Fibroblast of peridontal ligament (primary cell): Measurements from ENCODE around the gene PRSS57.

Experiments
- DNase-seq: peaks from one replicate; pipeline ENCODE4 v3.0.0-alpha.2; 2010; ENCODE audit errors: extremely low read depth

Gene PRSS57

GRCh38 chr19:694481-695351 lies 536 bp downstream of the PRSS57 start:
- no peak for DNase-seq

- DNase-seq = no peak
These were observed 5.0 kb downstream of the PRSS57 start for GRCh38 chr19:690203-690602.

GRCh38 chr19:688992-689391 lies 6.3 kb downstream of the PRSS57 start:
- no peak for DNase-seq

- DNase-seq = peak; percentile 49
These were observed 7.0 kb downstream of the PRSS57 start for GRCh38 chr19:688214-688613.

DNA sequence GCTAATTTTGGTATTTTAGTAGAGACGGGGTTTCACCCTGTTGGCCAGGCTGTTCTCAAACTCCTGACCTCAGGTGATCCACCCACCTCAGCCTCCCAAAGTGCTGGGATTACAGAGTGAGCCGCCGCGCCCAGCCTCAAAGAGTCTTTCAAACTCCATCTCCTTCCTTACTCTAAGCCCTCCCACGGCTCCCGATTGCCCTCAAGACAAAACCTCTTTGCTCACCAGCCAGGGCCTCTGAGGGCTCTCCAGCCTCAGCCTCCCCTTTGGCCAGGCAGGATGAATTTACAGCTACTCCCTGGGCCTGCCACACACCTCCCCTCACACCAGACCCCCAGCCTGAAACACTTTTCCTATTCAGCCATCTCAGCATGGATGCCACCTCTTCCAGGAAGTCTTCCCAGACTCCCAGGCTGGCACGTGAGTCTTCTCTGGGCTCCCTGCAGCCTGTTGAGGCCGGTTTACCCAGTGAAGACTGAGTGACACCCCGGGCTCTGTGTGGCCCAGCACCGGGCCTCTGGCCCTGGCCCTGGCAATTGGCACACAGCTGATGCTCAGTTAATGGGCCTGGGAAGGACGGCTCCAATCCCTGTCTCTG lies 7.6 kb downstream of the PRSS57 start:
- no peak for DNase-seq

DNA sequence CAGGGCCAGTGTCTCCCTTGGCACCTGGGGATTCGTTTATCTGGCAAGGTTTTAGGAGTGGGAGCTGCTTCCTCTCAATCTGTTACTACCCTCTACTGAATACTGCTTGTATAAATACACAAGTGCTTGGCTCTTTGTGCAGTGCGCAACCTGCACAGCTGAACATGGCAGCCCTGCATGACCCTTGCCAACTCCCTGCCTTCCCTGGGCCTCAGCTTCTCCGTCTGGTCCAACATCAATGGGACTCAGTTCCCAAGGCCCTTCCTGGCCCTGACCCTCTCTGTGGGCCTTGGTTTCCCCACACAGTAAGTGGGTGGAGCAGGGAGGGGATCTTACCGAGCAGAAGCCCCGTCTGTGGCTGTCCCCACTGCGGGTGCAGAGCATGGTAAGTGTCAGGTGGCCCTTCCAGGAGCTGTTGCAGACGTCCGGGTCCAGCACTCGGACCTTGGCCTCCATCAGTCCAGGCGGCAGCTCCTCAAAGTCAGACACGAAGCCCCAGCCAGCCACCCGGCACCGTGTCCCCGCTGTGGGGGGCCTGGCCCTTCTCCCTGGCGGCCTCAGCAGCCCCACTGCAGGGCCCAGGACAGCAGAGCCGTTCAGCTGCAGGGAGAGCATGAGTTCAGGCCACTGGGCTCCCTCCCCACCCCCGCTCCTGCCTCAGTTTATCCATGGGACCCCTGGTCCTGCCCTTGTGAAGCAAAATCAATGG lies 8.5 kb downstream of the PRSS57 start:
- no peak for DNase-seq

DNA sequence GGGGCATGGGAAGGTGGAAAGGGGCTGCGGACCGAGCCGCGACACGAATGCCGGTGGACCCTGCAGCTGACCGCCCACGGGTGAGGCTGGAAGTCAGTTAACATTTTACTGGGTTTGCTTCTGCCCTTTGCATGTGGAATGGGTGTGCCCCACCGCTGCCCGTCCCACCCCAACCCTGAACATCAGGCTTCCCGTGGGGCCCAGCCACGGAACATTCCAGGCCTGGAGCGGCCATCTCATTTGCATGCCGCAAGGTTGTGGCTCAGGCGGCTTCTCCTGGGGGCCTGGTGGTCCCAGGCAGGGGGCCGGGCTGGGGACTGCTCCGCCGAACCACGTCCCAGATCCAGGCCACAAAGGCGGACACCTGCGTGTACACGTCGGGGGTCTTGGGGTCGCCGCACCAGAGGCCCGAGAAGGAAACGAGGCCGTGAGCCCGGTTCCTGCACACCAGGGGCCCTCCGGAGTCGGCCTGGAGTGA lies 9.8 kb downstream of the PRSS57 start:
- no peak for DNase-seq

DNA sequence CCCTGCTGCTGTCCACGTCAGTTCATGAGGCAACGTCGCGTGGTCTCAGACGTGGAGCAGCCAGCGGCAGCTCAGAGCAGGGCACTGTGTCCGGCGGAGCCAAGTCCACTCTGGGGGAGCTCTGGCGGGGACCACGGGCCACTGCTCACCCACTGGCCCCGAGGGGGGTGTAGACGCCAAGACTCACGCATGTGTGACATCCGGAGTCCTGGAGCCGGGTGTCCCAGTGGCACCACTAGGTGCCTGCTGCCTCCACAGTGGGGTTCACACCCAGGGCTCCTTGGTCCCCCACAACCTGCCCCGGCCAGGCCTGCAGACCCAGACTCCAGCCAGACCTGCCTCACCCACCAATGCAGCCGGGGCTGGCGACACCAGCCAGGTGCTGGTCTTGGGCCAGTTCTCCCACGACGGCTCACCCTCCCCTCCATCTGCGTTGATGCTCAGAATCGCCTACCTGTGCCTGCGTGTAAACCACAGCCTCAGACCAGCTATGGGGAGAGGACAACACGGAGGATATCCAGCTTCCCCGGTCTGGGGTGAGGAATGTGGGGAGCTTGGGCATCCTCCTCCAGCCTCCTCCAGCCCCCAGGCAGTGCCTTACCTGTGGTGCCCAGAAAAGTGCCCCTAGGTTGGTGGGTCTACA lies 12.5 kb downstream of the PRSS57 start:
- DNase-seq = no peak

- no peak for DNase-seq
These were observed 13.9 kb downstream of the PRSS57 start for GRCh38 chr19:681029-682019.

- peak; percentile 96 for DNase-seq
These were observed 14.8 kb downstream of the PRSS57 start for GRCh38 chr19:680287-681028.

DNA sequence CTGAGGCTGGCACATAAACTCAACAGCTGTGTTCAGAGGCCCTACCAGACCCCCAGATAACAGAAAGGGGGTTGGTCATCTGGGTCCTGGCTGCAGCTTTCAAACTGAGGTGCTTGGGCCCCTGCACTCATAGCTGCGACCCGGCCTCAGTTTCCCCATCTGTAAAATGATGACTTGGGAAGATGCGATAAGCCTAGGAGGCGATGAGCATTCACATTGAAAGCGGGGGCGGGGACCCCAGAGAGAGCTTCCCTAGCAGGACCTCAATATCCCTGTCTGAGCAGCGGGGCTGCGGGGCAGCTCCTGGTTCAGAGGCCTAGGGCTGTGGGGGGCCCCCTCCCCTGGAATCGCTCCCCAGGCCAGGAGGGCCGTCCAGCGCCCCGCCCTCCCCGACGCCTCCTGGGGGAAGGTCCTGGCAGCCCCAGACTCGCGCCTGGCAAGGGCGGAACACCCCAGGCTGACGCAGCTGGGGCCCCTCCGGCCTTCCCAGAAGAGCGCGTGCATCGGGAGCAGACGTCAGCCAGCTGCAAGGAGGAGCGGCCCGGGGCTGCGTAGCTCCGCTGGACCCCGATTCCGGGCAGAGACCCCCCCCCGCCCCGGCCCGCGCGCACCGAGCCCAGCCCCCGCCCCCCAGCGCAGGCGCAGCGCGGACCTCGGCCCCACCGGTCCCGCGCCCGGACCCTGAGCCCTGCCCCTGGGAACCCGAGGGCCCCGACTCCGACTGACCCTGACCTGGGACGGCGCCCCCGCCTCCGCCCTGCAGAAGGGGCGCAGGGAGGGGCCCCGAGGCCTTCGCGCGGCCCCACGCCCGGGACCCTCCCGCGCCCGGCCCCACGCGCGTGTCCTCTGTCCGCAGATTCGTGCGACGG lies 15.6 kb downstream of the PRSS57 start:
- DNase-seq = peak; percentile 83

GRCh38 chr19:678791-679388 lies 16.4 kb downstream of the PRSS57 start:
- no peak for DNase-seq

DNA sequence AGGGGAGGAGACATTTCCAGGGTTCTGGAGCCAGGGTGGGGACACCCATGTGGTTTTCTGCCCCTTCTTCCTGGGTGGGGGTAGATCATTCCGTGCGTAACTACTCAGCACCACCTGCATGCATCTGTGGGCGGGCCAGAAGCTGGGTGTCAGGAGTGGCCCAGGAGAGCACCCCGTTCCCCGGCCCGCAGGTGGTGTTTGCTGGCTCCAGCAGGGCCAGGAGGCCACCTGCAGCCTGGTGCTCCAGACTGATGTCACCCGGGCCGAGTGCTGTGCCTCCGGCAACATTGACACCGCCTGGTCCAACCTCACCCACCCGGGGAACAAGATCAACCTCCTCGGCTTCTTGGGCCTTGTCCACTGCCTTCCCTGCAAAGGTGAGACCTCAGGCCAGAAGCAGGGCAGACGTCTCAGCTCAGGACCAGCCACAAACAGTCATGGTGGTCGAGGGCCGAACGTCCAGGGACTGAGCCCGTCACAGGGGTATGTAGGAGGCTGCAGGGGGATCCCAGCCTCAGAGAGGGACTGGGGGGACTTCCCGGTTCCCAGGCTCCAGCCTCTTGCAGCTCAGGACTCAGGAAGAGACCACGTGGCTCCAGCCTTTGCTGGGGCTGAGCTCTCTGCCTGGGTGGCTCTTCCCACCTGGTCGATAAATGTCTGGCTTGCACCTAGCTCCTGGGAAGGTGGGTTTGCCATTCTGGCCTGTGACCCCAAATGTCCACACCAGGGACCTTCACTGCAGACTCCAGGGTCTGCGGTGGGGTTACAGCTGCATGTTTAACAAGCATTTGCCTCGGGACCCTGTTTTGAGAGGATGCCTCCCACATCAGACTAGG lies 17.4 kb downstream of the PRSS57 start:
- DNase-seq = no peak

- peak; percentile 71 for DNase-seq
These were observed 18.1 kb downstream of the PRSS57 start for GRCh38 chr19:677201-677600.

GRCh38 chr19:676339-677105 lies 18.7 kb downstream of the PRSS57 start, which contains the start of gene FSTL3:
Gene FSTL3, plus strand, starts transcription at chr19:676392. Its CDS starts 32 bp downstream, at chr19:676424.
- no peak for DNase-seq

DNA sequence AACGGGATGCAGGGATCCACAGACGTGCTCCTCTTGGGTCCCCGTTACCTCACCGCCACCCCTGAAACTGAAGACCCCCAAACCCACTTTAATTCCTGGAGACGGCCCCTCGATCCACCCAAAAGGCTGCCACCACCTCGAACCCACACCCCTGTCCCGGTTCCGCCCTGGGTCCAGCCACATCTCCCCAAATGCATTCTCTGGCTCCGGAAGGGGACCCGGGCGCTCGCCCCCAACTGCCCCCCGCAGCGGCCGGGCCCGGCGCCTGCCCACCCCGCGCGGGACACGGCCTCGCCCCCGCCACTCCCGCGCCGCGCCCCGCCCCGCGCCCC lies 19.3 kb downstream of the PRSS57 start:
- no peak for DNase-seq
